Stimulated activated CD4-positive, alpha-beta T cell treated with anti-CD3 and anti-CD28 coated beads, Interleukin-4, amount 100 ng/mL, for 24 hours (primary cell): ENCODE results near the gene PTPRB.

Experiments
- DNase-seq: peaks from one replicate; pipeline ENCODE4 v3.0.0-alpha.2; 2020

The PTPRB gene

GRCh38 chr12:70590051-70590450 is 47.2 kb downstream of the PTPRB start:
- DNase-seq, result peak; percentile 46

GRCh38 chr12:70584332-70584731 is 52.9 kb downstream of the PTPRB start:
- DNase-seq, result no peak

- no peak for DNase-seq
These were observed 54.0 kb downstream of the PTPRB start for GRCh38 chr12:70583251-70583650.

GRCh38 chr12:70581208-70581607 is 56.0 kb downstream of the PTPRB start:
- DNase-seq, result no peak

- DNase-seq, result no peak
These were observed 60.0 kb downstream of the PTPRB start for GRCh38 chr12:70577283-70577634.

GRCh38 chr12:70576341-70577282 is 60.6 kb downstream of the PTPRB start:
- DNase-seq, result peak; percentile 4

- DNase-seq, result no peak
These were observed 65.4 kb downstream of the PTPRB start for GRCh38 chr12:70571705-70572268.

- no peak for DNase-seq
These were observed 66.2 kb downstream of the PTPRB start for GRCh38 chr12:70571029-70571428.

GRCh38 chr12:70561550-70561949 is 75.7 kb downstream of the PTPRB start:
- DNase-seq, result no peak

GRCh38 chr12:70560671-70561070 is 76.6 kb downstream of the PTPRB start:
- no peak for DNase-seq

GRCh38 chr12:70559390-70559789 is 77.8 kb downstream of the PTPRB start:
- DNase-seq, result no peak

- DNase-seq, result no peak
These were observed 79.5 kb downstream of the PTPRB start for GRCh38 chr12:70557583-70558191.

- DNase-seq, result no peak
These were observed 80.9 kb downstream of the PTPRB start for GRCh38 chr12:70556179-70556869.

- no peak for DNase-seq
These were observed 82.1 kb downstream of the PTPRB start for GRCh38 chr12:70555081-70555480.

- DNase-seq, result no peak
These were observed 83.8 kb downstream of the PTPRB start for GRCh38 chr12:70553391-70553859.

- no peak for DNase-seq
These were observed 85.5 kb downstream of the PTPRB start for GRCh38 chr12:70551731-70552130.

GRCh38 chr12:70550180-70550577 is 87.0 kb downstream of the PTPRB start:
- DNase-seq, result no peak

GRCh38 chr12:70549340-70550179 is 87.7 kb downstream of the PTPRB start:
- DNase-seq, result no peak

- no peak for DNase-seq
These were observed 93.8 kb downstream of the PTPRB start for GRCh38 chr12:70543444-70543843.

GRCh38 chr12:70540996-70541395 is 96.2 kb downstream of the PTPRB start:
- DNase-seq, result no peak

- DNase-seq, result no peak
These were observed 100.6 kb downstream of the PTPRB start for GRCh38 chr12:70536650-70537049.

GRCh38 chr12:70535896-70536374 is 101.3 kb downstream of the PTPRB start:
- no peak for DNase-seq
